Natural killer cell (primary cell): ENCODE data around the gene ADAMTS4. TPM values are rescaled to one million over a fixed set of nuclear protein-coding genes. Genes with fewer than 3 reads are reported as not detected.
A peak's percentile ranks its signal among the peaks of the same experiment; 100 is the strongest.

Experiments
- ATAC-seq, 3 donors: fragments of 150-1000 bp in 2 of 3; fragments of 200-7000 bp in 1 of 3; cut with Tn5 transposase; 1 replicate in 1 of 3; 2 replicates in 2 of 3; pipeline ENCODE4 v1.10.0; 2021; ENCODE audit warnings: mild to moderate bottlenecking in 2 of 3, moderate library complexity in 2 of 3
- DNase-seq, 2 donors: peaks; one replicate each; pipeline versions ENCODE4 v3.0.0 to v3.0.0-alpha.2; 2013 to 2021; ENCODE audit warnings: mixed read lengths in 1 of 2
- H3K27ac ChIP-seq: one replicate; pipeline ENCODE4 v1.5.1; 2013; ENCODE audit warnings: mild to moderate bottlenecking, low read length
- H3K27me3 ChIP-seq: one replicate; pipeline ENCODE4 v1.6.1; 2013; ENCODE audit warnings: low read length; ENCODE audit not compliant: control insufficient read depth, insufficient read depth
- H3K36me3 ChIP-seq: one replicate; pipeline ENCODE4 v1.6.1; 2013; ENCODE audit warnings: low read length; ENCODE audit not compliant: control insufficient read depth, insufficient read depth
- H3K4me1 ChIP-seq: one replicate; pipeline ENCODE4 v1.6.1; 2013; ENCODE audit warnings: low read length; ENCODE audit not compliant: control insufficient read depth, insufficient read depth
- H3K4me3 ChIP-seq: one replicate; pipeline ENCODE4 v1.5.1; 2013; ENCODE audit warnings: low read length
- H3K9me3 ChIP-seq: one replicate; pipeline ENCODE4 v1.6.1; 2013; ENCODE audit warnings: low read length; ENCODE audit not compliant: control insufficient read depth, insufficient read depth
- H3K27ac Mint-ChIP-seq, 2 donors: one replicate each; pipeline ENCODE4 v1.8.0; 2022; ENCODE audit warnings: mild to moderate bottlenecking in 2 of 2, mixed read lengths in 2 of 2, moderate library complexity in 1 of 2
- H3K27me3 Mint-ChIP-seq, 2 donors: one replicate each; pipeline ENCODE4 v1.8.0; 2022; ENCODE audit warnings: low read depth in 2 of 2, mixed read lengths in 2 of 2
- H3K36me3 Mint-ChIP-seq: one replicate; pipeline ENCODE4 v1.8.0; 2022; ENCODE audit warnings: mixed read lengths
- H3K4me1 Mint-ChIP-seq, 2 donors: one replicate each; pipeline ENCODE4 v1.8.0; 2022; ENCODE audit warnings: mixed read lengths in 2 of 2
- H3K4me3 Mint-ChIP-seq: one replicate; pipeline ENCODE4 v1.8.0; 2022; ENCODE audit warnings: mild to moderate bottlenecking, moderate library complexity, mixed read lengths
- H3K9me3 Mint-ChIP-seq, 2 donors: one replicate each; pipeline ENCODE4 v1.8.0; 2022; ENCODE audit warnings: mixed read lengths in 2 of 2
- CTCF ChIP-seq: fragments of 200-600 bp; IDR thresholded peaks from one replicate; pipeline ENCODE4 v1.8.0; 2022; ENCODE audit warnings: antibody characterized with exemption
- WGBS: methylation state at CpG from one replicate; pipeline ENCODE4 v1.1.7; 2013; ENCODE audit warnings: missing lambda C conversion rate; ENCODE audit not compliant: insufficient coverage; 5-methylcytosine and 5-hydroxymethylcytosine counted together
- intact Hi-C: fragments of 100-400 bp; cut with micrococcal nuclease; formaldehyde crosslinking; loops from one replicate; pipeline ENCODE4 v1.14.2; 2022
- total RNA-seq, 4 donors: library from RNA; stranded (reverse); fragments of 120-200 nt in 1 of 4; gene quantifications; one replicate each; pipeline versions ENCODE4 v1.2.3 to v1.2.4, GENCODE V29; 2013 to 2022

Gene ADAMTS4
- total RNA-seq, 3 donors from 2014 or later (not counting 1 experiment from before 2014, with no cell fraction given), result 0.14 to 0.20 (median 0.14) TPM

- TF ChIP-seq CTCF, result no peak
- H3K9me3 Mint-ChIP-seq, result no peaks in the 10 kb centered on the region
- DNase-seq (no peak), ATAC-seq (no peak)
- H3K27ac Mint-ChIP-seq, result peak overlapping the region; percentile 89 to 92
- no peaks in the 10 kb centered on the region for H3K27me3 Mint-ChIP-seq
- intact Hi-C loops, result no loop called here
- WGBS, result 94% methylated on average over 21 of the region's 21 CpGs
- H3K4me3 Mint-ChIP-seq, result no peak overlapping the region
- H3K36me3 ChIP-seq, result no peaks in the 10 kb centered on the region
- peak overlapping the region; percentile 60 for H3K27ac ChIP-seq
- H3K4me3 ChIP-seq, result no peak overlapping the region
- peaks cover 35 to 62% of the 10 kb centered on the region in 2 donors for H3K4me1 Mint-ChIP-seq
- no peaks in the 10 kb centered on the region for H3K27me3 ChIP-seq
- no peaks in the 10 kb centered on the region for H3K9me3 ChIP-seq
- peaks cover 51% of the 10 kb centered on the region for H3K4me1 ChIP-seq
- H3K36me3 Mint-ChIP-seq, result no peaks in the 10 kb centered on the region
Measured at GRCh38 chr1:161193561-161194235, 5.2 kb downstream of the ADAMTS4 start.

- Histone ChIP-seq H3K4me3 (no peak overlapping the region), H3K27me3 (no peaks in the 10 kb centered on the region), H3K36me3 (no peaks in the 10 kb centered on the region), H3K27ac (no peak overlapping the region), H3K9me3 (no peaks in the 10 kb centered on the region), H3K4me1 (peaks cover 61% of the 10 kb centered on the region)
- peak overlapping the region; percentile 86 for H3K4me3 Mint-ChIP-seq
- WGBS, result 70% methylated on average over 14 of the region's 15 CpGs
- no peaks in the 10 kb centered on the region for H3K27me3 Mint-ChIP-seq
- DNase-seq (peak; percentile 48 to 88), ATAC-seq (peak; percentile 85 to 91 (median 85))
- TF ChIP-seq CTCF, result peak; percentile 85
- peaks cover 40 to 60% of the 10 kb centered on the region in 2 donors for H3K4me1 Mint-ChIP-seq
- H3K36me3 Mint-ChIP-seq, result no peaks in the 10 kb centered on the region
- H3K27ac Mint-ChIP-seq, result peak overlapping the region; percentile 89 to 92
- no peaks in the 10 kb centered on the region for H3K9me3 Mint-ChIP-seq
- intact Hi-C loops, result no loop called here
Measured at GRCh38 chr1:161192476-161193465, 6.1 kb downstream of the ADAMTS4 start.

- DNase-seq (no peak), ATAC-seq (no peak)
- H3K4me1 ChIP-seq, result peaks cover 69% of the 10 kb centered on the region
- H3K36me3 ChIP-seq, result no peaks in the 10 kb centered on the region
- H3K4me1 Mint-ChIP-seq, result peaks cover 48 to 60% of the 10 kb centered on the region in 2 donors
- no peaks in the 10 kb centered on the region for H3K27me3 Mint-ChIP-seq
- no peak overlapping the region for H3K4me3 Mint-ChIP-seq
- H3K36me3 Mint-ChIP-seq, result no peaks in the 10 kb centered on the region
- H3K9me3 ChIP-seq, result no peaks in the 10 kb centered on the region
- H3K9me3 Mint-ChIP-seq, result no peaks in the 10 kb centered on the region
- H3K4me3 ChIP-seq, result no peak overlapping the region
- H3K27ac Mint-ChIP-seq, result peak overlapping the region; percentile 89 to 92
- H3K27ac ChIP-seq, result no peak overlapping the region
- intact Hi-C loops, result no loop called here
- 80% methylated on average over 7 of the region's 8 CpGs for WGBS
- H3K27me3 ChIP-seq, result no peaks in the 10 kb centered on the region
- no peak for TF ChIP-seq CTCF
Measured at GRCh38 chr1:161191971-161192370, 6.9 kb downstream of the ADAMTS4 start.
